Measurements from ENCODE around the gene ZDBF2. TPM values are rescaled to one million over a fixed set of nuclear protein-coding genes. Genes with fewer than 3 reads are reported as not detected.
"Not testable (repeated sequence)": the region's sequence is repeated elsewhere in the genome, so short reads cannot be mapped to it uniquely, and the experiment has no call there.

Gene ZDBF2
- total and polyA plus RNA-seq, 7 donors: 0.23 to 15.0 (median 12.7) TPM

DNA sequence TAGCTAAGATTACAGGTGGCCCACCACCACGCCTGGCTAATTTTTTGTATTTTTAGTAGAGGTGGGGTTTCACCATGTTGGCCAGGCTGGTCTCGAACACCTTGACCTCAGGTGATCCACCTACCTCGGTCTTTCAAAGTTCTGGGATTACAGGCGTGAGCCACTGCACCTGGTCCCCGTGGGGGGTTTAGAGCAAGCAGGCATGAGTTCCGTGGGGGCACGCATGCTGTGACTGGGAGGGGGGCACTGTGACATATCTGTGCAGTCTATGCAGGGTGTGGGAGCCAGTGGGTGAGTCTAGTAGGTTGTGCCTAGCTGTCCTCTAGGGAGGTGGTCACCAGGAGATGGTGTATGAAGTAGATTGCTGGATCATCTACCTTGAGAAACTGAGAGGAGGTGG, 16.6 kb upstream of the ZDBF2 start:
- WGBS, 2 donors: 54 to 59% methylated on average over 7 of the region's 7 CpGs
- Histone ChIP-seq H3K4me1 (peaks cover 0 to 6% (median 0%) of the 10 kb centered on the region in 4 donors), H3K27me3 (peaks cover 17 to 99% (median 42%) of the 10 kb centered on the region in 3 donors), H3K4me3 (no peak overlapping the region), H3K27ac (no peak overlapping the region), H3K36me3 (no peaks in the 10 kb centered on the region), H3K9me3 (peaks cover 0 to 3% (median 0%) of the 10 kb centered on the region in 4 donors)
- no peak for TF ChIP-seq POLR2AphosphoS5 (IDR thresholded peaks at IDR 0.05)
- TF ChIP-seq, protein P1, sequence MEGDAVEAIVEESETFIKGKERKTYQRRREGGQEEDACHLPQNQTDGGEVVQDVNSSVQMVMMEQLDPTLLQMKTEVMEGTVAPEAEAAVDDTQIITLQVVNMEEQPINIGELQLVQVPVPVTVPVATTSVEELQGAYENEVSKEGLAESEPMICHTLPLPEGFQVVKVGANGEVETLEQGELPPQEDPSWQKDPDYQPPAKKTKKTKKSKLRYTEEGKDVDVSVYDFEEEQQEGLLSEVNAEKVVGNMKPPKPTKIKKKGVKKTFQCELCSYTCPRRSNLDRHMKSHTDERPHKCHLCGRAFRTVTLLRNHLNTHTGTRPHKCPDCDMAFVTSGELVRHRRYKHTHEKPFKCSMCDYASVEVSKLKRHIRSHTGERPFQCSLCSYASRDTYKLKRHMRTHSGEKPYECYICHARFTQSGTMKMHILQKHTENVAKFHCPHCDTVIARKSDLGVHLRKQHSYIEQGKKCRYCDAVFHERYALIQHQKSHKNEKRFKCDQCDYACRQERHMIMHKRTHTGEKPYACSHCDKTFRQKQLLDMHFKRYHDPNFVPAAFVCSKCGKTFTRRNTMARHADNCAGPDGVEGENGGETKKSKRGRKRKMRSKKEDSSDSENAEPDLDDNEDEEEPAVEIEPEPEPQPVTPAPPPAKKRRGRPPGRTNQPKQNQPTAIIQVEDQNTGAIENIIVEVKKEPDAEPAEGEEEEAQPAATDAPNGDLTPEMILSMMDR (IDR thresholded peaks at IDR 0.05): no peak
- TF ChIP-seq POLR2A (IDR thresholded peaks at IDR 0.05): no peak
- TF ChIP-seq EP300 (IDR thresholded peaks at IDR 0.05): no peak
- no peak for DNase-seq
- intact Hi-C loops (cut with DNase I): no loop called here

DNA sequence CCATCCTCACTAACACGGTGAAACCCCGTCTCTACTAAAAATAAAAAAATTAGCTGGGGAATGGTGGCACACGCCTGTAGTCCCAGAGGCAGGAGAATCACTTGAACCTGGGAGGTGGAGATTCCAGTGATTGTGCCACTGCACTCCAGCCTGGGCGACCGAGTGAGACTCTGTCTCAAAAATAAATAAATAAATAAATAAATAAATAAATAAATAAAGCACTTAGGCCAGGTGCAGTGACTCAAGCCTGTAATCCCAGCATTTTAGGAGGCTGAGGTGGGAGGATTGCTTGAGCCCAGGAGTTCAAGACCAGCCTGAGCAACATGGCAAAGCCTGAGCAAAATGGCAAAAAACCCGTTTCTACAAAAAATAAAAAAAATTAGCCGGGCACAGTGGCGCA, 15.8 kb upstream of the ZDBF2 start:
- H3K36me3 ChIP-seq; H3K9me3 ChIP-seq; H3K4me3 ChIP-seq; H3K4me1 ChIP-seq; DNase-seq; H3K27ac ChIP-seq; intact Hi-C loops (cut with DNase I): not testable (repeated sequence)
- H3K27me3 ChIP-seq: peaks cover 17 to 99% (median 37%) of the 10 kb centered on the region in 3 donors
- 55 to 65% methylated on average over 8 of the region's 8 CpGs for WGBS, 2 donors

DNA sequence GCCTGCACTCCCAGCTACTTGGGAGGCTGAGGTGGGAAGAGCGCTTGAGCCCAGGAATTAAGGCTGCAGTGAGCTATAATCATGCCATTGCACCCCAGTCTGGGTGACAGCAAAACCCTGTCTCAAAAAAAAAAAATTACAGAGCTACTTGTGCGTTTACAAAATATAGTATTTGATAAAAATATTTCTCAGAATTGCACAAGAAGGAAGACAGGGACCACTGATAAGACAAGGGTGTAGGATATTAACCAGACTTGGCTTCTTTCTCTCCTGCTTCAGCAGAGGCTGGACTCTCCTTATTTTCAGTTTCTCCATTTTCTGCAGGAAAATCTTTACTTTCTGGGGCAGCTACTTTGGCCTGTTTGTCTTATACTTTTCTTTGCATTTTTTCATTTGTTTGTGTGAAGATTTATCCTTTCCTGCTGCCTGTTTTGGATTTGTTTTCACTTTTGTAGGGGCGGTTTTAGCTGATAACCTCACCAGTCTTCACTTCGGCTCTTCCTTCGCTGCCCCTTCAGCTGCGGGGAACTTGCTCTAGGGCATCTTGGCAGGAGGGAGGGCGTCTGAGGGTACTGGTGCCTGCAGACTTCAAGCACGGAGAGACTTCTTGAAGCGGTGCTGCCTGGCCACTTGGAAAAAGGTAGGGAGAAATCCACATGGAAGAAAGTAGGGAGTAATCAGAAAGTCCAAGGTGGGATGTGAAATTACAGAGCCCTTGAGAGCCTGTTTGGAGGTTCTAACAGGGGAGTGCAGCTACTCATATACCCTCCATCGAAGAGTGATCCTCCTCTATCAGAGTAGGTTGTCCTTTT, 14.9 kb upstream of the ZDBF2 start:
- Histone ChIP-seq H3K4me3 (no peak overlapping the region), H3K36me3 (no peaks in the 10 kb centered on the region), H3K27me3 (peaks cover 20 to 99% (median 46%) of the 10 kb centered on the region in 3 donors), H3K4me1 (peaks cover 0 to 6% (median 0%) of the 10 kb centered on the region in 4 donors), H3K9me3 (no peaks in the 10 kb centered on the region), H3K27ac (no peak overlapping the region)
- WGBS, 2 donors: 44% methylated on average over 10 of the region's 10 CpGs
- intact Hi-C loops (cut with DNase I): no loop called here
- DNase-seq: no peak
- TF ChIP-seq, protein P1 (IDR thresholded peaks at IDR 0.05): no peak
- TF ChIP-seq POLR2AphosphoS5 (IDR thresholded peaks at IDR 0.05): no peak
- no peak for TF ChIP-seq POLR2A (IDR thresholded peaks at IDR 0.05)
- no peak for TF ChIP-seq EP300 (IDR thresholded peaks at IDR 0.05)

DNA sequence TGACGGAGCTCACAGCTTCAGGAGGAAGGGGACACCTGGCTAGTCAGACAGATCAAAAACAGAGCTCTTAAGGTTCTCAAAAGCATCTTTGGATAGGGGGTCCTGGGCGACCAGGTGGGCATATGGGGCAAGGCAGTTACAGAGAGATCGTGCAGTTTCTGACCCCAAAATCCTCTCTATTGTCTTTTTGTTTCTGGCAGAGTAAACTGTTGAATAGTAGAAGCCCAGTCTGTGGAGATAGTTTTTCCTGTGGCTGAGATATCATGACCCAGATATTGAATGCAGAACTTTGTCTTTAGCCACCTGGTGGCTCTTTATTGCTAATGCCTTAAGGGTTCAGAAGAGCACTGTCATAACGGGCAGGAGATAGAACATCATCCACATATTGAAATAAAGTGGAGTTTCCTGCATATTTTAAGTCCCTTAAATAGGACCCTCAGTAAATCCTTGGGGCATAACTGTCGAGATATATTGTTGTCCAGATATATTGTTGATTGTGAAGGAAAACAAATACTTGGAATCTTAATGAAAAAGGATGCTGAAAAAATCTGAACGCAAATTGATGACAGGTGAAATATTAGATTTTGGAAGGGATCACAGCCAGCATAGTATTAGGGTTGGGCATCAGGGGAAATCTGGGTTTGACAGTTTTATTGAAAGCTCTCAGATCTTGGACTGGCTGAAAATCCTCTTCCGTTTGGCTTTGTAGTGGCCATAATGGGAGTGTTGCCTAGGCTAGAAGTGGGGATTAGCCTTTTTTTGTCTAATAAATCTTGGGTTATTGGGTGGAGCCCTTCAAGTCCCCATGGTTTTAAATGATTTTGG, 14.1 kb upstream of the ZDBF2 start:
- Histone ChIP-seq H3K9me3 (no peaks in the 10 kb centered on the region), H3K27me3 (peaks cover 25 to 99% (median 50%) of the 10 kb centered on the region in 3 donors), H3K27ac (no peak overlapping the region), H3K36me3 (no peaks in the 10 kb centered on the region), H3K4me1 (peaks cover 0 to 6% (median 0%) of the 10 kb centered on the region in 4 donors), H3K4me3 (no peak overlapping the region)
- no peak for DNase-seq
- WGBS, 2 donors: 31 to 35% methylated on average over 7 of the region's 7 CpGs
- intact Hi-C loops (cut with DNase I): no loop called here
- no peak for TF ChIP-seq POLR2A (IDR thresholded peaks at IDR 0.05)
- TF ChIP-seq, protein P1 (IDR thresholded peaks at IDR 0.05): peak in 1 of 4 experiments; percentile 24
- TF ChIP-seq EP300 (IDR thresholded peaks at IDR 0.05): no peak

DNA sequence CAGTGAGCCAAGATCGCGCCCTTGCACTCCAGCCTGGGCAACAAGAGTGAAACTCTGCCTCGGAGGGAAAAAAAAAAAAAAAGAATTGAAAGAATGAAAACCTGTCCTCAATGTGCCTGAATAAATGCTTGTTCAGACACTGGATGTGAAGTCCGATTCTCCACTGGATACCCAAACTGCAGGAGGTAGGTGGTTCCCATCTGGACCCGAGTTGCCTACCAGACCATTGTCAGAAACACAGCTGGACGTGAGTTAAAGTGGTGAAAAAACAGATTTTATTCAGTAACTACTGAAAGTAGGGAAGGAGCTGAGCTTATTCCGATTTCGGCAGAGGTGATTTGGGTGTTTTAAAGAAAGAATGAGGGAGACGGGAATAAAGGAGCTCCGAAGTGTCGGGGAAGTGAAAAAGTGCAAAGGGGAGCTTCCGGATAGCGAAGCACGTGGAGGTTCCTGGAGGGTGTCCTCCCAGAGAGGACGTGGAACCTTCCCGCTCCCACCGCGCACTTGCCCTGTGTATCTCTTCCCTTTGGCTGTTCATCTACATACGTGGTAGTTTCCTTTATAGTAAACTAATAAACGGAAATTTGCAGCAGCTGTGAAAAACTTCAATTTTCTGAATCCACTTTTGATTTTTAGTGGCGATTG, 10.4 kb upstream of the ZDBF2 start:
- Histone ChIP-seq H3K27ac (no peak overlapping the region), H3K36me3 (no peaks in the 10 kb centered on the region), H3K4me3 (no peak overlapping the region), H3K4me1 (peaks cover 0 to 6% (median 0%) of the 10 kb centered on the region in 4 donors), H3K27me3 (peaks cover 15 to 98% (median 43%) of the 10 kb centered on the region in 3 donors), H3K9me3 (no peaks in the 10 kb centered on the region)
- WGBS, 2 donors: 45 to 49% methylated on average over 21 of the region's 21 CpGs
- no peak for DNase-seq
- TF ChIP-seq, protein P1 (IDR thresholded peaks at IDR 0.05): no peak
- TF ChIP-seq EP300 (IDR thresholded peaks at IDR 0.05) (no peak), POLR2AphosphoS5 (IDR thresholded peaks at IDR 0.05) (no peak), POLR2A (IDR thresholded peaks at IDR 0.05) (no peak)
- intact Hi-C loops (cut with DNase I): no loop called here
